Fibroblast of lung (primary cell): ENCODE data around the gene UNC45A.

ENCODE experiments used
- EZH2 ChIP-seq: IDR thresholded peaks from 2 replicates; pipeline ENCODE4 v1.5.1; 2012; ENCODE audit warnings: low read length, control low read depth, mild to moderate bottlenecking; ENCODE audit errors: missing control alignments
- TF ChIP-seq, protein P1 (sequence below), 2 donors: IDR thresholded peaks in 1 of 2; conservative IDR thresholded peaks in 1 of 2; 1 replicate in 1 of 2; 2 replicates in 1 of 2; pipeline ENCODE4 v1.5.1; 2011 to 2012; ENCODE audit warnings: low read length in 2 of 2, control low read depth in 1 of 2, inconsistent platforms in 1 of 2, low read depth in 1 of 2, mild to moderate bottlenecking in 1 of 2

- TF ChIP-seq, protein P1, sequence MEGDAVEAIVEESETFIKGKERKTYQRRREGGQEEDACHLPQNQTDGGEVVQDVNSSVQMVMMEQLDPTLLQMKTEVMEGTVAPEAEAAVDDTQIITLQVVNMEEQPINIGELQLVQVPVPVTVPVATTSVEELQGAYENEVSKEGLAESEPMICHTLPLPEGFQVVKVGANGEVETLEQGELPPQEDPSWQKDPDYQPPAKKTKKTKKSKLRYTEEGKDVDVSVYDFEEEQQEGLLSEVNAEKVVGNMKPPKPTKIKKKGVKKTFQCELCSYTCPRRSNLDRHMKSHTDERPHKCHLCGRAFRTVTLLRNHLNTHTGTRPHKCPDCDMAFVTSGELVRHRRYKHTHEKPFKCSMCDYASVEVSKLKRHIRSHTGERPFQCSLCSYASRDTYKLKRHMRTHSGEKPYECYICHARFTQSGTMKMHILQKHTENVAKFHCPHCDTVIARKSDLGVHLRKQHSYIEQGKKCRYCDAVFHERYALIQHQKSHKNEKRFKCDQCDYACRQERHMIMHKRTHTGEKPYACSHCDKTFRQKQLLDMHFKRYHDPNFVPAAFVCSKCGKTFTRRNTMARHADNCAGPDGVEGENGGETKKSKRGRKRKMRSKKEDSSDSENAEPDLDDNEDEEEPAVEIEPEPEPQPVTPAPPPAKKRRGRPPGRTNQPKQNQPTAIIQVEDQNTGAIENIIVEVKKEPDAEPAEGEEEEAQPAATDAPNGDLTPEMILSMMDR (conservative IDR thresholded peaks at IDR 0.05 in 1 of 2, IDR thresholded peaks at IDR 0.05 in 1 of 2; ENCODE audit: low read depth in 1 of 2, low read length in 2 of 2), result no peak
- TF ChIP-seq EZH2, result no peak
Observed at GRCh38 chr15:90953947-90954711, 19.0 kb downstream of the UNC45A start.
